22Rv1 (cell line): ENCODE results near the gene HRH2.

Source experiments
- H3K27ac ChIP-seq: fragments of 450-650 bp; 2 replicates; pipeline ENCODE4 v1.5.1; 2017
- ZFX ChIP-seq: fragments of 450-650 bp; IDR thresholded peaks from 2 replicates; pipeline ENCODE4 v1.6.1; 2017; ENCODE audit warnings: antibody characterized with exemption, borderline replicate concordance
- TF ChIP-seq, protein P1 (sequence below): fragments of 450-650 bp; IDR thresholded peaks from 2 replicates; pipeline ENCODE4 v1.5.1; 2017; ENCODE audit warnings: mild to moderate bottlenecking

HRH2 gene

DNA sequence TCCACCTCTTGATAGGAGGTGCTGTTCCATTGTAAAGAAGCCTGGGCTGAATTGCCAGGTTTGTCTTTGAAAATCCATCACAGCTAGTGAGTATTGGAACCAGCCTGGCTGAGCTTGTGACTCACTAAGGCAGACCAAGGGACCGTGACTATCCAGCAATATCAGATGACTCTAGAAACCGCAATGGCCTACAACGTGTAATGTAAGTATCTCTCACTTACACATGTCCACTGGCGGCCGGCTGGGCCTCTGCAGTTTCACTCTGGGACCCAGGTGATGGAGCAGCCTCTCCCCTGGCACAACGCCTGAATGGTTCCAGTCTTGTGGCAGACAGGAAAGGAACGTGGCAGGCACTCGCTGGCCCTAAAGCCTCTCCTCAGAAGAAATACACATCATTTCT, 3.1 kb upstream of the HRH2 start:
- no peak overlapping the region for H3K27ac ChIP-seq
- TF ChIP-seq, protein P1, sequence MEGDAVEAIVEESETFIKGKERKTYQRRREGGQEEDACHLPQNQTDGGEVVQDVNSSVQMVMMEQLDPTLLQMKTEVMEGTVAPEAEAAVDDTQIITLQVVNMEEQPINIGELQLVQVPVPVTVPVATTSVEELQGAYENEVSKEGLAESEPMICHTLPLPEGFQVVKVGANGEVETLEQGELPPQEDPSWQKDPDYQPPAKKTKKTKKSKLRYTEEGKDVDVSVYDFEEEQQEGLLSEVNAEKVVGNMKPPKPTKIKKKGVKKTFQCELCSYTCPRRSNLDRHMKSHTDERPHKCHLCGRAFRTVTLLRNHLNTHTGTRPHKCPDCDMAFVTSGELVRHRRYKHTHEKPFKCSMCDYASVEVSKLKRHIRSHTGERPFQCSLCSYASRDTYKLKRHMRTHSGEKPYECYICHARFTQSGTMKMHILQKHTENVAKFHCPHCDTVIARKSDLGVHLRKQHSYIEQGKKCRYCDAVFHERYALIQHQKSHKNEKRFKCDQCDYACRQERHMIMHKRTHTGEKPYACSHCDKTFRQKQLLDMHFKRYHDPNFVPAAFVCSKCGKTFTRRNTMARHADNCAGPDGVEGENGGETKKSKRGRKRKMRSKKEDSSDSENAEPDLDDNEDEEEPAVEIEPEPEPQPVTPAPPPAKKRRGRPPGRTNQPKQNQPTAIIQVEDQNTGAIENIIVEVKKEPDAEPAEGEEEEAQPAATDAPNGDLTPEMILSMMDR = no peak
- no peak for TF ChIP-seq ZFX

DNA sequence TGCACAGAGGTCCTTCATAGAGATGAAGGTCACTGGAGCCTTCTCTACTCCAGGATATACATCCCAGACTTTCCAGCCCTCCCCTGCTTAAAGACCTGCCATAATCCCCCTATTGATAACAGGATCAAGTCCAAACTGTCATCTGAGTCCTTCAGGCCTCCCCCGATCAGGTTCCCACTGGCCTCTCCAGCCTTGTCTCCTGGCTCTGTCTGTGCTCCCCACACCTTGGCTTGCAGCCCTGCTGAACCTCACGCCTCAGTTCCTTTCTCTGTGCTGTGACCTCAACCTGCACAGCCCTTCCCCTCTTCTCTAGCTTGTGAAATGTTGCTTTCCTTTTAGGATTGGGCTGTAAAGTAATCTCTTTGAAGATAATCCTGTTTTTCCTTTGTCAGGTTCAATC, 2.5 kb upstream of the HRH2 start:
- TF ChIP-seq, protein P1 = no peak
- TF ChIP-seq ZFX = no peak
- no peak overlapping the region for H3K27ac ChIP-seq

DNA sequence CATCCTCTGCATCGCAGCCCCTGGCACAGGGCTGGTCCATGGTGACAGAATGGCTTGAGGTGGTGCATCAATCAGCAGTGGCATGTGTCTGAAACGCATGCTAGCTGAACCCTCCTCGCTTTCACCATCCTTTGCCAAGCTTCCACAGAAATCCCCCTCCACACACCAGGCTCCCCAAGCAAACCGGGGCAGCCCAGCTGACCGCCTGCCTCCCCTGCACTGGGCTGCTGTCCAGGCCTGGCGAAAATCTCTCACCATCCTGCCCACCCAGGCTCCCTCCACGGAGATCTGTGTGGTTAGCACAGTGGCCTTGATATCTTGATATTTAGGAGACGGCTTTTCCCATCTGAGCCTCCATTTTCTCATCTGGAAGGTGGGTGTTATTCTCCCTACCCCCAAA, 905 bp upstream of the HRH2 start:
- TF ChIP-seq, protein P1 = no peak
- TF ChIP-seq ZFX = no peak
- H3K27ac ChIP-seq = no peak overlapping the region

DNA sequence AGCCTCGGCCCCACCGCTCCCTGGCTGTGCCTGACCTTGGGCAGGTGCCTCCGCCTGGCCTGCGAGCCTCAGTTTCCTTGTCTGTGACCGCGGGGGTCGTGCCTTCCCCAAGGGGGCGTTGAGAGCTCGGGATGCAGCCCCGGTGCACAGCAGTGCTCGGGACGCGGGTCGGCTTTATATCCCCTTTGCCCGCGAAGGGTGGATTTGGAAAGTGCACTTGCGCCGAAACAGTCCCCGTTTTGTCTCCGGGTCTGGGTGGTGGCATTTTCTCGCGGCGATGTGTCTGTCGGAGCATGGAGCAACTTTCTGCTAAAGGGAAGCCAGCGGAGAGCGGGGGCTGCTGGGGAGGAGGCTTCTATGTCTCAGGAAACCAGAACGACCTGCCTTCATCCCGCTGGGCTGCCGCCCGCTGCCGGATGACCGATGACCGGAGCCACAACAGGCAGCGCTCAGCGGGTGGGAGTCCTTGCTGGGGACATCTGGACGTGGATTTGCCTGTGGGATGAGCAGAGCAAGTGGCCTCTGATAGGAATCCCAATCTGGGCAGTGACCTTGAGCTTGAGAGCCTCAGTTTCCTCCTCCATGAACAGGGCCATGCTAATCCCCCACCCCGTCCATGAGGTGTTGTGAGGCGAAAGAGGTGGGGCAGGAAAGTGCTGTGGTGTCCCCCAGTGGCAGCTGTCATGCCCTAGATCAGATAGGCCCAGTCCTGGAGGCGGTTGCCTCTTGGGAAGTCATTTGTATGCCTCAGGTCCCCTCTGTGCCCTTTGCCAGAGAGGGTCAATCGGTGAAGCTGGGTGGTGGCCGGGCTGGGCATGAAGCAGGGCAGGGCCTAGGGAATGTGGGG, 651 bp downstream of the HRH2 start:
- TF ChIP-seq ZFX = no peak
- TF ChIP-seq, protein P1 = no peak
- no peak overlapping the region for H3K27ac ChIP-seq

DNA sequence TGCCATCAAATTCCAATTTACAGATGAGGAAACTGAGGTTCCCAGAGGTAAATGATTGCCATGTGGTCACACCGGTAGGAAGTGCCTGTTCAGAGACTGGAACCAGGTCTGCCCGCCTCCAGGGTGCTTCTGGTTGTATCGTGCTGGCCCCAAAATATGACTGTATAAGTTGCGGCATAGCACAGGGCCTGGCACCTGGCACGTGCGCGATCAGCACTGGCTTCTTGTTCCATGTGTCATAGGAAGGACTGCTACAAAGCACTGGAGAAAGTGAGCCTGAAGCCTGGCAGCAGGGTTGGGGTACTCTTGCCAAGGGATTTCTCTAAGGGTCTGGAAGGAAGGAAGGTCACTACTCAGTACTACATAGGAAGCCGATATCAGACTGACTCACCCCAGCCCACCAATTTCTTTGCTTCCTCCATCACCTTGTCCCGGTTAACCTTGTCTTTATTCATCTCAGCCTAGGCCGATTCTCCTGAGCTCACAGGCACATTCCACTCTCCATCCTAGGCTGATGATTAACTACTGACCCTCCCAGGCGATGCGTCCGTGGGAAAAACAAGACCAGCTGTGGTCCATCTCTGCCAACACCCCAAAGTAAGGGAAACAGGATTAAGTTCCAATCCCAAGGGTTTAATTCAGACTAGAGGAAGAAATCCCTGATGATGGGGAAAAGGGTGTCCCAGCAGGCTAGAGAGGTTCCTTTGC, 1.8 kb downstream of the HRH2 start:
- TF ChIP-seq, protein P1 = no peak
- no peak for TF ChIP-seq ZFX
- no peak overlapping the region for H3K27ac ChIP-seq

DNA sequence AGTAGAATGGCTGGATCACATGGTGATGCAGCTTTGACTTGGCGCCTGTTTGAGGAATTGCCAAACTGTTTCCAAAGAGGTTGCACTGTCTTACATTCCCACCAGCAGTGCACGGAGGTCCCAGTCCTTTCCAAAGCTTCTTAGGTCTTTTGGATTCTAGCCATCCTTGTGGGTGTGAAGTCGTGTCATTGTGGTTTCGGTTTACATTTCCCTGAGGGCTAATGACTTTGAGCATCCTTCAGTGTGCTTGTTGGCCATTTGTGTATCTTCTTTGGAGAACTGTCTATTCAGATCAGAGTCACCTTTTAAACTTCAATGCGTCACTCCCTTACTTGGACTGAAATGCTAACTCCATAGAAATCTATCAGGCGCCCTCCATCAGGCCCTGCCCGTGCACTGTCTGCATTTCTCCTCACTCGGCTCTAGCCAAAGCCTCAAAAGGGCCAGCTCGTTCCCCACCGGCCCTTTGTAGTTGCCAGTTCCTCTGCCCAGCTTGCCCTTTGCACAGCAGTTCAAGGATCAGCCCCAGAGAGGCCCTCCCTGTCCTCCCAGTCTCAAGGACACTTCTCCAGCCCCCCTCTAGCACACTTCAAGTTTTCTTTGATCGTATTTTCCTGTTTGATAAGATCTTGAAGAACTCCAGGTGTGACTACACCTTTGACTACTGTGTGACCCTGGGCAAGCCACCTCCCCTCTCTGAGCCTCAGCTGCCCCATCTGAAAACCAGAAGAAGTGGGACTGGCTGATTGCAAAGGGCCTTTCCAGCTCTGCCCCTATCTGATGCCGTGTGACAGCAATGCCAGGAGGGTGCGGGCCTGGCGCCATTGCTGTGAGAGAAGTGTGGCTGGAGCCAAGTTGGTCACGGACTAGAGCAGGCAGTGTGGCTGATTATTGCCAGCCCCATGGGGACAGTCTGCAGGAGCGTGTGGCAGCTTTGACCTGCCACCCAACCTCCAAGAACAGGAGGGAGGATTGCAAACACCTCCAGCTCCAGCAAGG, 5.6 kb downstream of the HRH2 start:
- no peak overlapping the region for H3K27ac ChIP-seq
- no peak for TF ChIP-seq ZFX
- TF ChIP-seq, protein P1 = no peak
